HG02970 (cell line): ENCODE measurements around the gene ZNF618.
"Not testable (repeated sequence)": the region's sequence is repeated elsewhere in the genome, so short reads cannot be mapped to it uniquely, and the experiment has no call there.

Experiments
- ATAC-seq: cut with Tn5 transposase; IDR thresholded peaks from one replicate; pipeline ENCODE4 v1.9.1; 2021; ENCODE audit warnings: mild to moderate bottlenecking, moderate library complexity, moderate number of reproducible peaks; ENCODE audit not compliant: unreplicated experiment, low FRiP score

ZNF618 gene

GRCh38 chr9:114033397-114034103 is 157.4 kb downstream of the ZNF618 start:
- no peak for ATAC-seq

GRCh38 chr9:114034196-114034595 is 158.1 kb downstream of the ZNF618 start:
- ATAC-seq, result no peak

- ATAC-seq, result no peak
Observed at GRCh38 chr9:114034661-114035062, 158.6 kb downstream of the ZNF618 start.

GRCh38 chr9:114035221-114035844 is 159.2 kb downstream of the ZNF618 start:
- ATAC-seq, result no peak

- ATAC-seq, result no peak
Observed at GRCh38 chr9:114035845-114036801, 160.0 kb downstream of the ZNF618 start.

- no peak for ATAC-seq
Observed at GRCh38 chr9:114037249-114037648, 161.1 kb downstream of the ZNF618 start.

- ATAC-seq, result no peak
Observed at GRCh38 chr9:114037961-114038723, 162.0 kb downstream of the ZNF618 start.

- no peak for ATAC-seq
Observed at GRCh38 chr9:114038724-114039313, 162.7 kb downstream of the ZNF618 start.

- no peak for ATAC-seq
Observed at GRCh38 chr9:114039484-114039883, 163.4 kb downstream of the ZNF618 start.

- ATAC-seq, result not testable (repeated sequence)
Observed at GRCh38 chr9:114043660-114044059, 167.6 kb downstream of the ZNF618 start.

- no peak for ATAC-seq
Observed at GRCh38 chr9:114046237-114046755, 170.2 kb downstream of the ZNF618 start.

- no peak for ATAC-seq
Observed at GRCh38 chr9:114046875-114047274, 170.8 kb downstream of the ZNF618 start.

GRCh38 chr9:114047717-114048116 is 171.6 kb downstream of the ZNF618 start:
- no peak for ATAC-seq

- no peak for ATAC-seq
Observed at GRCh38 chr9:114048533-114049415, 172.7 kb downstream of the ZNF618 start.

- ATAC-seq, result no peak
Observed at GRCh38 chr9:114049441-114050225, 173.5 kb downstream of the ZNF618 start.

GRCh38 chr9:114050226-114050568 is 174.1 kb downstream of the ZNF618 start:
- no peak for ATAC-seq

- ATAC-seq, result no peak
Observed at GRCh38 chr9:114050646-114051045, 174.5 kb downstream of the ZNF618 start.

- no peak for ATAC-seq
Observed at GRCh38 chr9:114051281-114051680, 175.2 kb downstream of the ZNF618 start.
